Activated T-cell treated with anti-CD3 and anti-CD28 coated beads, Interleukin-2, amount 50 U/mL, for 4 hours (primary cell): Measurements from ENCODE around the gene TALDO1. TPM values are rescaled to one million over a fixed set of nuclear protein-coding genes. Genes with fewer than 3 reads are reported as not detected.
A peak's percentile ranks its signal among the peaks of the same experiment; 100 is the strongest.

Experiments used
- ATAC-seq, 2 donors: fragments of 200-7000 bp; cut with Tn5 transposase; one replicate each; pipeline ENCODE4 v1.10.0; 2021
- DNase-seq: peaks from one replicate; pipeline ENCODE4 v3.0.0-alpha.2; 2020
- H3K27me3 Mint-ChIP-seq: one replicate; pipeline ENCODE4 v1.8.0; 2021; ENCODE audit warnings: low read depth, mixed read lengths
- H3K36me3 Mint-ChIP-seq: one replicate; pipeline ENCODE4 v1.8.0; 2022; ENCODE audit warnings: mixed read lengths; ENCODE audit not compliant: insufficient read depth
- H3K4me1 Mint-ChIP-seq: one replicate; pipeline ENCODE4 v1.8.0; 2021; ENCODE audit warnings: low read depth, mixed read lengths
- H3K4me3 Mint-ChIP-seq: one replicate; pipeline ENCODE4 v1.8.0; 2021; ENCODE audit warnings: mild to moderate bottlenecking, moderate library complexity, mixed read lengths
- H3K9me3 Mint-ChIP-seq: one replicate; pipeline ENCODE4 v1.8.0; 2021; ENCODE audit warnings: mixed read lengths
- total RNA-seq, 3 donors: library from RNA; stranded (reverse); gene quantifications; one replicate each; pipeline ENCODE4 v1.2.1, GENCODE V29; 2021

The TALDO1 gene
- total RNA-seq, 3 donors from 2014 or later: 281 to 316 (median 313) TPM

DNA sequence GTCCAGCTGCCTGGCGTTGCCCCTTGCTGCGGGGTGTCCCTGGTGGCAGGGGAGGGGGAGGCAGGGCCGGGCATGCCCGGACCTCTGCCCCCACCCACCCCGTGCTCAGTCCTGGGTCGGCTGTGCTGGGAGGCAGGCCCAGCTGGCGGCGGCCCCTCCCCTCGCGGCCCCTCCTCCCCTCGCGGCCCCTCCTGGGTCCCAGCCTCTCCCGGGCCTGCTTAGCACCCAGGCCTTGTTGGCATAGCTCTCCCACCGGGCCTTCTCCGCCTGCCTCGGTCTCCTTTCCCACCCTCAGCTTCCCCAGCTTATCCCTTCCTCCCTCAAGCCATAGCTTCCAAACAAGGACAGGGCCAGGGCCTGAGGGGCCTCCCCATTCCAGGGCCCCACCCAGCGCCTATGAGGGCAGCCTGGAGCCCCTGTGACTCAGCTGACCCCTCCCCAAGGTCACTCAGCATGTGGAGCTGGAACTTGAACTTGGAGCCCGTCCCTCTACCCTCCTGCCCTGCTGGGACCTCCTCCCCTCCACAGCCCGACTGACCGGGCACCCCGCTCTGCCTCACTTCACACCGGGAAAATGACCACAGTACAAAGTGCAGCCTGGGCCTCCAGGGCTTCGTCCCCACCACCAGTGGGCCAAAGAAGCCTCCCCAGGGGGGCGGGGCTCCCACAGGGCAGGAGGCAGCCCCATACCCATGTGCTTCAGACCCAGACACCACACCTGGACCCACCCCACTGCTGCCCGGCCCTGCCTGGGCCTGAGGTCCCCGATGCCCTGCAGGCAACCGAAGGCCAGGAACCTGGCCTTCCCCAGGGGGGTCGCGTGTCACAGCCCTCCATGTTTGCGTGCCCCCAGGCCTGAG, 40.1 kb upstream of the TALDO1 start:
- ATAC-seq: no peak
- peaks cover 1% of the 10 kb centered on the region for H3K4me1 Mint-ChIP-seq
- H3K9me3 Mint-ChIP-seq: no peaks in the 10 kb centered on the region
- no peaks in the 10 kb centered on the region for H3K36me3 Mint-ChIP-seq
- no peak for DNase-seq
- H3K27me3 Mint-ChIP-seq: peaks cover 22% of the 10 kb centered on the region
- no peak overlapping the region for H3K4me3 Mint-ChIP-seq

- Mint-ChIP-seq H3K9me3 (no peaks in the 10 kb centered on the region), H3K27me3 (peaks cover 22% of the 10 kb centered on the region), H3K4me3 (no peak overlapping the region), H3K4me1 (peaks cover 1% of the 10 kb centered on the region), H3K36me3 (no peaks in the 10 kb centered on the region)
- no peak for DNase-seq
- no peak for ATAC-seq
Measured at GRCh38 chr11:707817-708420, 39.3 kb upstream of the TALDO1 start.

DNA sequence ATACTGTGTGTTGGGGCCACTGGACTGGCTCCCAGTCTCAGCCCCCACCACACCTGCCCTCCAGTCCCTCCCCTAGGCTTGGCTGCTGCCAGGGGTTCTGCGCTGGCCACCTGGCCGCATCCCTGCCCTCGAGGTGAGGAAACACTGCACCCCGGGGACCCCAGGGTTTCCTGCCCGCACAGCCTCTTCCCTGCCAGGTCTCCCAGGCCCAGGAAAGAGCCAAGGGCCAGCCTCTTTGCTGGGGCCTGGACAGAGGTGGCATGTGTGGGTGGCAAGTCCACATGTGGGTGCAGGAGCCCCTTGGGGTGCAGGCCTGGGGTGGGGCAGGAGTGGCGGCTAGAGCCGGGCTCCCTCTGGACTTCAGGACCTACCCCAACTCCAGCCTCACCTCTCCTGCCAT, 38.8 kb upstream of the TALDO1 start:
- Mint-ChIP-seq H3K4me3 (no peak overlapping the region), H3K4me1 (peaks cover 1% of the 10 kb centered on the region), H3K9me3 (no peaks in the 10 kb centered on the region), H3K27me3 (peaks cover 22% of the 10 kb centered on the region), H3K36me3 (no peaks in the 10 kb centered on the region)
- DNase-seq (no peak), ATAC-seq (no peak)

DNA sequence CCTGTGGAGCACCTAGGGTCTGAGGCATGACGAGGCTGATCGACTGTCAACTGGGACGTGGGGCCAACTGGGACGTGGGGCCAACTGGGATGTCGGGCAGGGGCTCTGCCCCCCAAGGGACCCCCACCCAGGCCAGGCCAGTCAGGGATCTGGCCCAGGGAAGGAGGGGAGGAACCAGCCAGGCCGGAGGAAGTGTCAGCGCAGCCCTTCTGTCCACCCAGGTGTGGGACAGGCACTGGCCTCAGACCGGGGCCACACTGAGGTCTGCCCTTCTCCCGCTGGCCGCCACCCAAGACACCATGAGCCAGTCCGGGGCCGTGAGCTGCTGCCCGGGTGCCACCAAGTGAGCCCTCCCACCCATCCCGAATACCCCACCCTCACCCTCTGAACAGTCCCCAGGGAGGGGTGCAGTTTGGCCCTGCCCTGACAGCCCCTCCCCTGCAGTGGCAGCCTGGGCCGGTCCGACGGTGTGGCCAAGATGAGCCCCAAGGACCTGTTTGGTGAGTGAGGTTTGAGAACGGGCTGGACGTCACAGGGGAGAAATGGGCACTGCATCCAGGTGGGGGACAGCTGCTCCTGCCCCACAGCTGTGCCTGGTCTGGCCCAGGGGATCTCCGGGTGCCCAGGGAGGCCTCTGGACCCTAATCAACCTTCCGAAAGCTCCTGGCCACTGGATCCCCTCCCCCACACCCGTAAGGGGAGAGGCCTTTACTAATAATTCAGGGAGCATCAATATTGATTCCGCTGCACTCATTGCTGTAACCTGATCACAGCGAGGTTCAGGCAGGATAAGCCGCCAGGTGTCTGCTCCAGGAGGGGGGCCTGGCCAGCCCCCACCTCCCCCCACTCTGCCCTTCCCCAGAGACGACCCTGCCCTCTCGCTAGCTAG, 37.9 kb upstream of the TALDO1 start:
- Mint-ChIP-seq H3K4me1 (peaks cover 1% of the 10 kb centered on the region), H3K27me3 (peaks cover 22% of the 10 kb centered on the region), H3K9me3 (no peaks in the 10 kb centered on the region), H3K4me3 (no peak overlapping the region), H3K36me3 (no peaks in the 10 kb centered on the region)
- ATAC-seq: no peak
- no peak for DNase-seq

DNA sequence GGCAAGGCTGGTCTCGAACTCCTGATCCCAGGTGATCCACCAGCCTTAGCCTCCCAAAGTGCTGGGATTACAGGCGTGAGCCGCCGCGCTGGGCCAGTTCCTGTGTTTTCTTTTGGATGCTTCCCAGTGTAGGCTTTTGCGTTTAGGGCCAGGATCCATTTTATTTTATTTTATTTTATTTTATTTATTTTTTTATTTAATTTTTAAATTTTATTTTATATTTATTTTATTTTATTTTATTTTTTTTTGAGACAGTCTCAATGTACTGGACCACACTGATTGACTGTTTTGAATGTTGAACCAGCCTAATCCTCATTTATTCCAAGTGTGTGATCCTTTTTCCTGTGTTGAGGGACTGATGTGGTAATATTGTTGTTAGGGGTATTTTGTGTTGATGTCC, 32.8 kb upstream of the TALDO1 start:
- DNase-seq (no peak), ATAC-seq (no peak)
- peaks cover 1% of the 10 kb centered on the region for H3K4me1 Mint-ChIP-seq
- H3K9me3 Mint-ChIP-seq: peaks cover 3% of the 10 kb centered on the region
- no peak overlapping the region for H3K4me3 Mint-ChIP-seq
- peaks cover 7% of the 10 kb centered on the region for H3K27me3 Mint-ChIP-seq
- no peaks in the 10 kb centered on the region for H3K36me3 Mint-ChIP-seq

DNA sequence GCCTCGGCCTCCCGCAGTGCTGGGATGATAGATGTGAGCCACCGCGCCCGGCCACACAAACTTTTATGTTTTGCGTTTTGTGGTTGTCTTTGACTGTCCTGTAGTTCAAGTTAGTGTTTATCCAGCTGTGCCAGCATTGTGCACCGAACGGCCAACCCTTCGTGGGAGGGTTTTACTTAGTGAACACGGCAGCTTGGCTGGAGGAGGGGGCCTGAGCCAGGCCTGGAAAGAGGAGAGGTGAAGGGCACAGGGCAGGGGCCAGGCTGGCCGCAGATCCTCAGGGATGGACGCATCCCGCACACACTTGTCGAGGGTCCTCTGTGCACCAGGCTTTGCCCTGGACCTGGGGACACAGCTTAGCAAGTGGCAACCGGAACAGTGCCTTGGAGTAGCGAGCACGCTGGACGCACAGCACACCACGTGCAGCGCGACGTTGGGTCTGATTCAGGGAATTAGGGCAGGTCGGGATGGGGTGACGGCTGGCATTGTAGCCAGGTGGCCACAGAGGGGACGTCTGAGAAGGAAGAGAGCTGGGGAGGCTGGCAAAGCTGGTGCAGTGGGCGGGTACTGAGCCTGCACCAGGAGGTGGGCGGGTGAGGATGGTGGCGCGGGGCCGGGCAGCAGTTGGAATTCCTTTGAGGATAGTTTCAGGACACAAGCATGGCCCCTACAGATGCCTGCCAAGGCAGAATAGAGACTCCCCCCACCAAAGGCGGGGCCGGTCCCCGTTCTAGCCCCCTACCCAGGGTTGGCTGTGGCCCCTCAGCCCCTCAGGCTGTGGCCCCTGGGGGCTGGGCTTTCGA, 27.8 kb upstream of the TALDO1 start:
- peaks cover 8% of the 10 kb centered on the region for H3K27me3 Mint-ChIP-seq
- H3K36me3 Mint-ChIP-seq: no peaks in the 10 kb centered on the region
- H3K9me3 Mint-ChIP-seq: peaks cover 3% of the 10 kb centered on the region
- ATAC-seq (no peak), DNase-seq (no peak)
- H3K4me3 Mint-ChIP-seq: no peak overlapping the region
- H3K4me1 Mint-ChIP-seq: peaks cover 11% of the 10 kb centered on the region

- ATAC-seq (no peak), DNase-seq (no peak)
- Mint-ChIP-seq H3K4me1 (peaks cover 14% of the 10 kb centered on the region), H3K9me3 (peaks cover 3% of the 10 kb centered on the region), H3K27me3 (peaks cover 8% of the 10 kb centered on the region), H3K4me3 (peak overlapping the region; percentile 21), H3K36me3 (no peaks in the 10 kb centered on the region)
Measured at GRCh38 chr11:720017-720641, 27.1 kb upstream of the TALDO1 start.

GRCh38 chr11:720642-721246, 26.5 kb upstream of the TALDO1 start:
- Mint-ChIP-seq H3K9me3 (no peaks in the 10 kb centered on the region), H3K4me3 (peak overlapping the region; percentile 21), H3K36me3 (no peaks in the 10 kb centered on the region), H3K4me1 (peaks cover 14% of the 10 kb centered on the region), H3K27me3 (peaks cover 8% of the 10 kb centered on the region)
- peak; percentile 46 for DNase-seq
- peak; percentile 46 to 80 for ATAC-seq

GRCh38 chr11:721247-721740, 26.0 kb upstream of the TALDO1 start:
- DNase-seq (no peak), ATAC-seq (no peak)
- Mint-ChIP-seq H3K36me3 (no peaks in the 10 kb centered on the region), H3K4me1 (peaks cover 14% of the 10 kb centered on the region), H3K27me3 (peaks cover 8% of the 10 kb centered on the region), H3K9me3 (no peaks in the 10 kb centered on the region), H3K4me3 (peak overlapping the region; percentile 29)

DNA sequence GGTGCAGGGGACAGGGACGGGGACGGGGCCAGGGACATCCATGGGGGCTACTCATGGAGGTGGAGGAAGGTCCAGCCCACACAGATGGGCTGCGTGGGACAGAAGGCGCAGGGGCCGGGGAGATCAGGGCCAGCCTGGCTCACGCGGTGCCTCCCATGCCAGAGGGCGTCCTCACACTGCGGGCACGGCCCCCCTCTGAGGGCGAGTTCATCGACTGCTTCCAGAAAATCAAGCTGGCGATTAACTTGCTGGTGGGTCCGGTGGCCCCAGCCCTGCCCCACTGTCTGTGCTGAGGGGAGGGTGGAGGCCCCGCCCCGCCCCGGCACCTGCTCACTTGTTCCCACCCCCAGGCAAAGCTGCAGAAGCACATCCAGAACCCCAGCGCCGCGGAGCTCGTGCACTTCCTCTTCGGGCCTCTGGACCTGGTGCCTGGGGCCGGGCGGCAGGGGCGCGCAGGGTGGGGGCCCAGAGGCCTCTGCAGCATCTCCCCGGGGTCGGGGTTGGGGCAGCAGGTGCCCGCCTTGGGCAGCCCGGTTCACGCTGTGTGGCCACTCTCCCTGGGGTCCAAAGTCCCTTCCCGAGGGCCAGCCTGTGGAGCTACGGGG, 25.4 kb upstream of the TALDO1 start:
- DNase-seq (peak; percentile 43), ATAC-seq (peak; percentile 26 to 42)
- Mint-ChIP-seq H3K4me1 (peaks cover 16% of the 10 kb centered on the region), H3K4me3 (peak overlapping the region; percentile 29), H3K27me3 (peaks cover 8% of the 10 kb centered on the region), H3K9me3 (no peaks in the 10 kb centered on the region), H3K36me3 (no peaks in the 10 kb centered on the region)

- no peak overlapping the region for H3K4me3 Mint-ChIP-seq
- no peak for ATAC-seq
- peaks cover 8% of the 10 kb centered on the region for H3K27me3 Mint-ChIP-seq
- H3K36me3 Mint-ChIP-seq: no peaks in the 10 kb centered on the region
- H3K4me1 Mint-ChIP-seq: peaks cover 16% of the 10 kb centered on the region
- H3K9me3 Mint-ChIP-seq: no peaks in the 10 kb centered on the region
- no peak for DNase-seq
Measured at GRCh38 chr11:722346-722811, 24.9 kb upstream of the TALDO1 start.

GRCh38 chr11:723120-723883, 24.0 kb upstream of the TALDO1 start:
- ATAC-seq: peak in 1 of 2 donors; percentile 25
- DNase-seq: peak; percentile 38
- H3K4me3 Mint-ChIP-seq: peak overlapping the region; percentile 65
- no peaks in the 10 kb centered on the region for H3K9me3 Mint-ChIP-seq
- H3K4me1 Mint-ChIP-seq: peaks cover 16% of the 10 kb centered on the region
- no peaks in the 10 kb centered on the region for H3K36me3 Mint-ChIP-seq
- peaks cover 8% of the 10 kb centered on the region for H3K27me3 Mint-ChIP-seq
